IPS DF 19.7 (cell line): ENCODE results near the gene IFNG-AS1.

Experiments used
- DNase-seq: peaks from one replicate; pipeline ENCODE4 v3.0.0-alpha.2; 2013; ENCODE audit warnings: low read depth, low spot score

Gene IFNG-AS1

DNA sequence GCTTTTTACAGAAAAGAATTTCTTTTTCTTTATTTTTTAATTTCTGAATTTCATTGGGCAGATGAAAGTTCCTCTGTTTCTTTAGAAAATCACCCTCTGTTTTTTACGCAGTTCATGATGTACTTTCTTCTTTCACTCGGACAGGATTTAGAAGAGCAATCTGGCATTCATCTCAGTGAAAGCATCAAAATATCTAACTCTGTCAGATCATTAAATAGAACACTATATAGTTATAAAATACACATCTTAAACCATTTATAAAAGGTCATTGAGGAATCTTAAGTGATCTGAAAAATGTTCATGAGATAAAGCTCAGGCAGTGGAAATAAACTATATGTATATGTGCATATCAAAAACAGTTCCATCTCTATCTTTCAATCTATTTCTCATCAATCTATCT, 3.9 kb downstream of the IFNG-AS1 start:
- DNase-seq = no peak

DNA sequence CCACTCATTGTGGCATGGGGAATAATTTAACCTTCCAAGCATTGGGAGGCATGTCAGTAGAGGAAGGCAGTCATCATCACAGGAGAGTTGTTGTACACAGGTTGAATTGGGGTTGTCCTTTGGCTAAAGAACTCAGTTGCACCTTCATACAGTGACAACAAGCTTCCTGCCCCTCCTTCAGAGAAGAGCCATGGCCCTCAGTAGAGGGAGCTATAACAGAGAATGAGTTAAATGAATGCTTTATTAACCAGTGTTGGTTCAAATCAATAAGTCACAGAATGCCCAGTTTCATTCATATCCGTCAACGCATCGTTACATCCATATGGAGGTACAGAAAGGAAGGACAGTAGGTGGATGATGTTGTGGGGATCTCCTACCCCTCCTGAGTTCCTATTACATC, 4.8 kb downstream of the IFNG-AS1 start:
- DNase-seq = no peak

DNA sequence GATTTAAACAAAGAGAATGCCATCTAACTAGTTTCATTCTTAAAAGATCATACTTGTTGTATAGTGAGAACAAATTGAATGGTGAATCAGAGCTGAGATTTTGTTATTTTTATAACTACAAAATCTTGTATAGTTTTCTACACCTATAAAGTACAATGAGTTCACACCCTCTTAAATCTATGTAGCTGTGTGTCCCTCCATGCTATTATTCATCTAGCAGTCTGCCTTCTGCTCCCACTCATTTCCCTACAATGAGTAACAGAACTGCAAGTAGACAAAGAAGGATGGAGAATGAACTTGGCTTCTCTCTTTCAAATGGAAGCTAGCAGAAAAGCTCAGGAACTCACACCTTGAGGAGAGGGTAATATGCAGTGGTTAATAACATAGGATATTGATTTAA, 7.1 kb downstream of the IFNG-AS1 start:
- no peak for DNase-seq

DNA sequence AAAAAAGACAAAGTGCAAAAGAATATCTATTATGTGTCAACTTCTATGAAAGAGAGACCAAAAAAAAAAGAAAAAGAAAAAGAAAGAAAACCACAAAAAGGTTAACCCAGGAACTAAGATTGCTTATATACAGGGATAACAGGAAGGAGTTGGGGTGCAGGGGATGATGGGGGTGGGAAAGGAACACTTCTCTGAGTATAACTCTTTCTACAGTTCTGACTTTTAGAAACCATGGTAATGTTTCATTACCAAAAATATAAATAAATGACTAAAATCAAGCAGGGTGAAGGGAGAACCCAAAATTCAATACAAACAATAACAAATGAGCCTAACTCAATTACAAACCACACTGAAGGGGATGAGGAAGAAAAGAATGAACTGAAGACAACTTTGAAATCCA, 9.1 kb downstream of the IFNG-AS1 start:
- no peak for DNase-seq

DNA sequence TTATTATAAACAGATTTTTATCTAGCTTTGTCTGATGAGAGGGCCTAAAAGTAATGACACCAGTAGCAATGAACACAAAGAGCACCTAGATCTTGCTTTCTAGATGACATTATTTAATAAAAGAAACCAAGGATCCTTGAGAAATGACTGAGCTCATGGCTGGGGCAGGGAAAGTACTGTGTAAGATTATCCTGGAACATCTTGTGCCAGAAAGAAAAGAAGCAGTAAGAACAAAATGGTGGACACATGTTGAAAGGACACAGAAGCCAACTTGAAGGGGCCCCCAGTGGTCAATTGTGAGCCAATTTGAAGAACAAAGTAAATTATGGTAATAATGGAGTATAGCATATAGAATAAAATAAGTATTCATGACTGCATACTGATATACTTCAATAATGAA, 10.0 kb downstream of the IFNG-AS1 start:
- DNase-seq = no peak

DNA sequence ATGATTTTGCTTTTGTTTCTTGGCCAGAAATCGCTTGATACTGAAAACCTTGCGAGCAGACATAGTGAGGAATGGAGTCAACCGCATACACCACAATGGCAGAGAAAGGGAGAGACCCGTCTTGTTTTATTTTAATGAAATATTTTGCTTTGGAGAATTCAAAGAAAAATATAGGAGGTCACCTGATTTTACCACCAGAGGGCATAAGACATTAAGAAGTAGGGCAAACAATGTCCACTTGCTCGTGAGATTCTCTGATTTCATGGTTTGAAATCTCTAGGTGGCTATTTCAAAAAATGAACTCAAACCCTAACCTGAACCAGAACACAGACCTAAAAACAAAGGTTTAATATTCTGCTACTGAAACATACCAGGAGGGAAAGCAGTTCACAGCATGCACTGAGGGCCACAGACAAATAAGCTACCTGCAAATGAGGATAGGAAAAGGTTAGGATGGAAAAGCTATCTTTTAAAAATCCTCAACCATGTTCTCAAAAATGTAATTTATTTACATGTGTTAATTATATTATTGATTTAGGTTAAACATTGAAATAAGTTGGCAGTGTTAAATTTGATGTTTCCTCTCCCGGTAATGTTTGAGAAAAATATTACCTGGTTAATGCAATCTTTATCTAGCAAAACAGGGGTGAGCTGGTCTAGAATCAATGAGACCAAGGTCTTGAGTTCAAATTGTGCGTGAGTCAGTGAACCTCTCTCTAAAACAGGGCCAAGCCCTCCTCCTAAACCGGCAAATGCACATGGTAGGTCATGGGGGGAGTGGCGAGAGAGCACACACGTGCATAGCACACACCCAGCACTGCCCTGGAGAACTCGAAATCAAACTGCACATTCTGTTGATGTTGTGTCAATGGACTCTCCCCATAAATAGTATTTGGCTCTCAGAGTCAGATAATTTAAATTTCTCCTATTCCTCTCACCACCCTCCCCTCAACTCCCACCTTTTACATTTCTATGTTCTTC, 12.5 kb downstream of the IFNG-AS1 start:
- no peak for DNase-seq

DNA sequence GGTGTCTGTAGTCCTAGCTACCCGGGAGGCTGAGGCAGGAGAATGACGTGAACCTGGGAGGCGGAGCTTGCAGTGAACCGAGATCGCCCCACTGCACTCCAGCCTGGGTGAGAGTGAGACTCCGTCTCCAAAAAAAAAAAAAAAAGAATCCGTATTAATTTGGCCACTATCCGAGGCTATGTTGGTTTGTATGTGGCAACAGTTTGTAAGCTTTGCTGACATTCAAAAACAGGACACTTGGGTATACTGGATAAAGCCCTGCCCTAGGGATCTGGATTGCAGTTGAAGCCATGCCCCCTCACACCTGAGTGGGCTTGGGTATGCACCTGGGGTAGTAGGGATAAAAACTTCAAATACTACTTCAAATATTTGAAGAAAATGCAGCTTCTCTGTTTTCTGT, 14.5 kb downstream of the IFNG-AS1 start:
- DNase-seq = no peak

DNA sequence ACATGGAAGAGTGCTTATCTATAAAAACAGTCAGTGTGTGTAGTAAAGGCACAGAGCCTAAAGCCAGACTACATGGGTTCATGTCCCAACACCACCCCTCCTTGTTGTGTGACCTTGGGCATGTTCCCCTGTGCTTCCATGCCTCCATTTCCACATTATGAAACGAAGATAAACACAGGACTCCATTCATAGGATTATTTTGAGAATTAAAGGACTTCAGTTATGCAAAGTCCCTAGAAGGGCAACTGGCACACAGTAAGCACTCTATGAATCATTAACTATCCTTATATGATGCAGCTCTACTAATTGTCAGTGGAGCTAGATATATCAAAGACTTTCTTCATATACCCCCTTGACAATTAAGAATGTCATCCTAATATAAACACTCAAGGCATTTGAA, 17.8 kb downstream of the IFNG-AS1 start:
- DNase-seq = no peak

DNA sequence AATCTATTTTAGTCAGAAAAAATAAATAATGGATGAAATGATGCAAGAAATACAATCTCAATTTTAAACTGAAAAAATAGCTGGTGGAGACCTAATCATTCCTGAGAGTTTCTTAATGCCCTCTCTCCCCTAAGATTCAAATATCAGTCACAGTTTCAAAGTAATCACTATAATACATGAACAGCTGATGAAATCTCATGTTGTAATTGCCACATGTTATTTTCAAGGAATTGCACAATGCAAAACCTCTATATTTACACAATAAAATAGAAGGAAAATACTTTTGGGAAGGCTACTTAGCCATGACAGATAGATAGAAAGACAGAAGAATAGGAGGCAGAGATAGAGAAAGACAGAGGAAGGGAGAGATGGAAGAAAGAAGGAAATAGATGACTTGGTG, 18.2 kb downstream of the IFNG-AS1 start:
- DNase-seq = no peak

DNA sequence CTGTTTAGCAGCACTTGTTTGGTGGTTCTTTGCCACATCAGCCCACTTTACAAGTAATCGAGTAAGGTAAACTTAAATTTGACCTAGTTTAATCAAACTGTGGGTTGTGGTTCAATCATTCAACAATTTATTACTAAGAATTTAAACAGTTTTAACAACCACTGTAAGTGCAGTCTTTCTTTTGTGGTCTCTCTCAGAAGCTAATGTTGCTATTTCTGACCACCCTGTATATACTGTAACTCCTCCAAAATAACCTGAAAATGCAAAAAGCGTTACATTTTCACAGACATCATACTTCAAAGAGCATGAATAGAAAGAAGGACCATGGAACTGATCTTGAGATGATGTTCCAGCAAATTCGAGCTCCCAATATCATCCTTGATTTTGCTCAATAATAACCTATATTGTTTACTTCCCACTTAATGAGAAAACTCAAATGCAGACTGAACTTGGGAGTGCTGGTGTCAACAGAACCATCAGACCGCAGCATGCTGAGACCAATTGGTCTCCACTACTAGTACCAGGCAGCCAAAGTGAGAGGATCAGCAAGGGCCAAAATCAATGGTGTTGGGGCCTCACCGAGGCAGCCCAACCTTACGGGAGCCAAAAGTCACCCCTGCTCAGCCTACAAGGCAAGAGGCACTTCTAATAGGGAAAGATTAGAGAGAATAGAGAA, 22.1 kb downstream of the IFNG-AS1 start:
- no peak for DNase-seq

DNA sequence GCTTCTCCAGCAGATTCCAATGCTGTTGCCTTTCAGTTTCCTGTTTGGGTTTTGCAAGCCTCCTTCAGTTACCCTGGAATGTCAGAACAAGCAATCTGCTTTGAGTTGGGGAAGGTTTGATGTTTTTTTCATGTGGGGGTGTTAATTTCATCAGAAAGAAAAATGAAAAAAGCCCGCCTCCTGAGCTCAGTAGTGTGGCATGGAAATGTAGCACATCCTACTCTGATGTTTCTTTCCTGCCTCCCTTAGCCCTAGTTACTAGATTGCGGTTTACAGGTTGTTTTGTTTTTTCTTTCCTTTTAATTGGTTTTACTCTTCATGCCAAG, 22.6 kb downstream of the IFNG-AS1 start:
- DNase-seq = no peak

DNA sequence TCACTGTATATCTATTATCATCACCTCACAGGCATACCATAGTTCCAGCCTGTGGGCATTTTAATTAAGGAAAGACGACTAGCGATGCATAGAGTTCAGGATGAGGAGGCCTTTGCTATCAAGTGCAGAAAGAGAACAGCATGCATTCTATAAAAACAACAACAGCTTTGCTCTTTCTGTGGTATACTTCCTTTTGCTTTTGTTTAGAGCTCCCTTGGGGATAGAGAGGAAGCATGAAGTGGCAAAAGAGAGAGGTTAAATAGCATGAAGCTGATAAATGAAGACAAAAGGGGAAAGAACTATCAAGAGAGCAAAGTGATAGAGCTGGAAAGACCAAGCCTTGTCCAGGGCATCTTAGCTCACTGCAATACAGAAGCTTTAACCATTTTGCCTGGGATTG, 23.5 kb downstream of the IFNG-AS1 start:
- no peak for DNase-seq

DNA sequence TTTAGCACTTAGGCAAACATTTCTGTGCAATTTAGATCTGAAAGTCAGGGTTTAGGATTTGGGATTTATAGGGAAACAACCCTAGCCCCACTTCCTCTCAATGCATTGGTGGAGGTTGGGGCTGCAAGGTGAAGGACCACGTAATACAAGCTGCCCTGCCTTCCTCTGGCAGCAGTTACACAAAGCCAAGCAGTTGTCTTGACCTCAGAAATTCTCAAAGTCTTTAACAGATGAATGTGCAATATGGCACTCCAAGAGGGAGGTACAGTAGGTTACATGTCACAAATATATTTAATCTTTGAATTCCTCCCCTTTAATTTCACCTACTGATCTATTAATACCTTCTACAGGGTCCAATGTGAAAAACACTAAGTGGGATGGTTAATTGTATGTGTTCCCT, 23.9 kb downstream of the IFNG-AS1 start:
- DNase-seq = no peak

DNA sequence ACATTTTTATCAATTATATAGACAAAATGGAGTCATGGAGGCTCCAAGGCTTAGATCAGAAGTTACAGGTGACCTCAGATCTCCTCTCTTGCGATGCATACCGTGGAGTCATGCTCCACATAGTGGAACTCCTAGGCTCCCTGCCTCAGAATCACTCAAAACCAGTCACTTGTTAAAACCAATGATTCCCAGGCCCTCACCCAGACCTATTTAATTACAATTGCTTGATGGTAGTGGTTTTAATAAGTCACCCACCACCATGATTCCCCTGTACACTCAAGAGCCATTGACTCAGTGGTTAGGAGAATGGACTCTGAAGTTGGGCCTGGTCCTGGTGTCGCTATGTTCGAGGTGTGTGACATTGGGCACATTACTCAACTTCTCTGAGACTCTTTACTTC, 26.9 kb downstream of the IFNG-AS1 start:
- DNase-seq = no peak

DNA sequence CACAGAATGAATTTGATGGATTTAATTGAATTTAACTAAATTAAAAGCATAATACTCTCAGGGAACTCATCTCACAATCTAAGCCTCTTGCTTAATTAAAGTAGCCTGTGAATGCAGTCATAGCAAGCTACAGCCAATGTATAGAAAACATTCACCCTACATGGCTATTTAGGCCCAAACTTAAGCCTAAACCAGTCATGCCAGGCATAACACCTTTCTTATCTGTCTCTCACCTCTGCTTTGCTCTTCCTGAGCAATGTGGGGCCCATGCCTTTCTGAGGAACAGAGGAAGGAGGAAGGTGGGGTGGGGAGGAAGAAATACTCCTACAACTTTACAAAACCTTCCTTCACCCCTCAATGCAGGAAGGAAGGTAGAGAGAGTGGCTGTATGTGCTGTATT, 29.1 kb downstream of the IFNG-AS1 start:
- no peak for DNase-seq

DNA sequence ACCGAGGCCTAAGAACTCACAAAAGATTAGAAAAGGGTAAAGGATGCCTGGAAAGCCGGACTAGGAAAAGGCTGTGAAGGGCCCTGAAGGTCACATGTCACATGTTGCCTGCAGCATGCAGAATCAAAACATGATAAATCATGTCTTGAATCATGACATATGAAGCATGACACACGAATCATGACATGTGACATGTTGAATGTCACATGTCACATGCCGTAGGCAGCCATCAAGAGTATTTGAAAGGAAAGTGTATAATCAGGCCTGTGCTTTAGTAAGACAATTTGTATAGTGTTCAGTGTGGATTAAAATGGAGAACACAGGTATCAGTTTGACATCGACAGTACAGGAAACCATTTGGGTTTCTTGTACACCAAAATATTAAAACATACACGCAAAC, 30.8 kb downstream of the IFNG-AS1 start:
- no peak for DNase-seq

DNA sequence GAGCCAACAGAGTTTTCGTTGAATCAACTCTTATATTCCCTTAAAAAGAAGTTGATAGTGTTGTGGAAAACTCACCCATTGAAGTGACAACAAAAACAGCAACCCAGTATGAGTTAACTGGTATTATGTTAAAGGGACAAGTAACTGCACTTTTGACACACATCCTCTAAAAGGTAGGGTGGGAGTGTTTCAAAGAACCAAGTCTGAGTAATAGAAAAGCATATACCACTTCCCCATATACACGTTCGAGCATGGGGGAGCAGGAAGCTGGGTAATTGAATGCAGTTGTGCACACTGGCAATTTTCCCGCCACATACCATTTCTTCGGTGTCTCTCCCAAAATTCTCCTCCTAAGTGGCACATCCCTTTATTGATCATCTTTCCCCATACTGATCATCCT, 31.5 kb downstream of the IFNG-AS1 start:
- no peak for DNase-seq

DNA sequence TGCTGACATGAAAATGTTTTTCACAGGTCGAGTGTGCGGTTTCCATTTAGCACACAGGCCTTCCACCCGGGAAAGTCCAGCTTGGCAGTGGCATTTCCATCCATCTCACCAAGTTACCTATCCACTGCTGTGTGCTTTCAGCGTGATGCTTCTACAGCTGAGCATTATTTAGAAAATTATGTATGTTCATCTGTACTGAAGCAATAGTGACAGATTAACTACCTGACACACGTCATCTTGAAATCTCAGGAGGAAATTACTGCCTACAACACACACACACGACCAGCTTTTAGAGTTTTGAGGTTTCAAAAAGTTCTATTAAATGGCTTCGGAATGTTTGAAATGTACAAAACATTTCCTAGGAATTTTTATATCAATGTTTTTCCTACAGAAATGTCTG, 39.4 kb downstream of the IFNG-AS1 start:
- no peak for DNase-seq

DNA sequence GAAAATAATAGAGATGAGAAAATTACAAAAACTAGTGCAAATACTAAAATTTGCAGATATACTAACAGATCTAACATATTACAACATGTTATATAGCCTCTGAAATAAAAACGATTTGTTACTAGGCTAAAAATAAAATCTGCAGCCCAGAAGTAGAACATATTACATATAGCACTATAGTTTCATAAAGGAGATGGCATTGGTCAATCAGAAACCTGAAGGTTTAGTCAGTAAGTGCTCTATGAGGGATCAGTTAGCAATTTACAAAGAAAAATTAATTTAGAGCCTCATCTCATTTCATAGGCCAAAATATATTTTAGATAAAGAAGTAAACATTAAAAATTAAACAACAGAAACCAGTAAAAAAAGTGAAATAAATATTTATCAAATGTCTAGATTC, 41.0 kb downstream of the IFNG-AS1 start:
- DNase-seq = no peak

DNA sequence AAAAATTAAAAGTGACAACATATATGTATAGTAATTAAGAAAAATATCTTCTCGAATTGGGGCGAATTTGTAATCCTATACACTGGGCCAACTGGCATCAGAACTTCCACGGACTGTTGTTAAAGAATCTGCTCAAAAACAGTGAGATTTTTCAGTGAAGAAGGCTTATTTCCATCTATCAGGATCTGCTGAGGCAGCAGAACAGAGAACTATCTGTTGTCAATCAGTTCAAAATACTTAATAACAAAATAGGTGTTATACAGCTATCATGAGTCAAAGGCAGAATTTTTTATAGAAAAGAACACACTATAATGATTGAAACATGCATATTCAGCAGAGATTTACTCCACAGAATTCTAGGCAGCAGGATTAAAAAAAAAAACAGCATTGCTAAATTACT, 41.9 kb downstream of the IFNG-AS1 start:
- DNase-seq = no peak

DNA sequence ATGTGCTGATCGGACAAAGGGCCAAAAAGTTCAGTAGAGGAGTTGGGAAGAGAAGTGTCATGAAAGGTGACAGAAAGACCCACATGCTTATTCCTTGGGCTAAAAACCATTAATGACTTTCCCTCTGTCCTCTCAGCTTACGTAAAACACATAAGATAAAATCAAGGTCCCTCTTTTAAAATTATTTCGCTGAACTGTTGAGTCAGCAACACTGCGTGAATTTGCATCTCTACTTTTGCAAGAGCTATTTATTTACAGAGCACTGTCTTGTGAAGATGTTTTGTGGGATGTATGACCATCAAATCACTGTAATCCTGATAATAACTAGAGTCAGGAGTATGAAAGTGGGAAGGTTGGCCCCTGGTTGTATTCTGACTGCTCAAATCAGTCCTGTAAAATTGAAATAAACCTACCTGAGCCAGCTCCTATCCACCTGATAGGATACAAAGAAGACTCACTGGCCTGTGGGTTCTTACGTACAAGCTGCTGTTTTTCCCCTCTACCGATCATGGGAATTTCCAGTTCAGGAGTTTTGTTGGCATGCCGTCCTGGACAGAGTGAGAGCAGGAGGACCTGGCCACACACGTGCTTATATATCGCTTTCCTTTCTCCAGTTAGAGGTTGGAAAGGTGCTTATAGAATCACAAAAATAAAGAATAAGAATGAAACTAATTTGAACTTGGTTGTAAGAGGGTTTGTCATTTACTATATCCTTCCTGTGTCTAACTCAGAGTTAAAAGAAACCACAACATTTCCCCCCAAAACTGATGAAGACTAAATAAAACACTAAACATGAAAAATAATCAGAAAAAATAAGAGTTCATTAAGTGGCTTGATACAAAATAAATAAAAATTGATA, 42.9 kb downstream of the IFNG-AS1 start:
- DNase-seq = no peak

DNA sequence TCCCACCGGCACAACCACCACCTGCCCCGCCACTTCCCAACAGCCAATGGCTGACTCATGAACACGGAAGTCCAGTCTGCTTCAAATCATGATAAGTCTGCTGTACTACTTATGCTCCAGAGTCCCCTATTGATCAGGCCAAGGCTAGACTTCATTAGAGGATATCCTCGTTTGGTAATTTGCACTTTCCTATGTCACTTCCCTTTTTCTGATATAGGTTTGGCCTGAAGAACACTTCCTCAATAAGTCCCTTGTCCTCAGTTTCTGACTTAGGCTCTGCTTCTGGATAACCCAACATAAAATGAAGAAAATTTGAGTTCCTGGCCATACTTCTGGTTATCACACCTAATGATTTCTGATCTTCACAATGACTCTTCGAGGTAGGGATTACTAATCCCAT, 45.3 kb downstream of the IFNG-AS1 start:
- DNase-seq = no peak
